HG03575 (cell line): ENCODE measurements around the gene DKK1.
"Not testable (repeated sequence)": the region's sequence is repeated elsewhere in the genome, so short reads cannot be mapped to it uniquely, and the experiment has no call there.

Experiments used
- ATAC-seq: cut with Tn5 transposase; IDR thresholded peaks from one replicate; pipeline ENCODE4 v1.9.1; 2021; ENCODE audit not compliant: unreplicated experiment, insufficient number of reproducible peaks, low FRiP score; ENCODE audit errors: extremely low read depth

The DKK1 gene

DNA sequence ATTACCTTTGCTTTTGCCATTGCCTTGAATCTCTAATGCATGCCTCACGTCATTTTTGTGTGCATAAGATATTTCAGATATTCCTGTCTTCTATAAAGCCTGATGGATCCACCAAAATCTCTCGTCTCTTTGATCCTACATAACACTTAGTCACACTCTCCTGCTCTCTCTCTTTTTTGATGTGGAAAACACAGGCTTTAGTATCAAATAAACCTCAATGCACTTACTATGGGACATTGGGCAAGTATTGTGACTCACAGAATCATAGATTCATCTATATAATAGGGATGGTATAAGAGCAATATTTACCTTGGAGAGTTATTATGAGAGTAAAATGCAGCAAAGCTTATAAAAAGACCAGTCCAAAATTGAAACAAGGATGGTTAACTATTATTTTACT, 39.1 kb downstream of the DKK1 start:
- ATAC-seq, result no peak

DNA sequence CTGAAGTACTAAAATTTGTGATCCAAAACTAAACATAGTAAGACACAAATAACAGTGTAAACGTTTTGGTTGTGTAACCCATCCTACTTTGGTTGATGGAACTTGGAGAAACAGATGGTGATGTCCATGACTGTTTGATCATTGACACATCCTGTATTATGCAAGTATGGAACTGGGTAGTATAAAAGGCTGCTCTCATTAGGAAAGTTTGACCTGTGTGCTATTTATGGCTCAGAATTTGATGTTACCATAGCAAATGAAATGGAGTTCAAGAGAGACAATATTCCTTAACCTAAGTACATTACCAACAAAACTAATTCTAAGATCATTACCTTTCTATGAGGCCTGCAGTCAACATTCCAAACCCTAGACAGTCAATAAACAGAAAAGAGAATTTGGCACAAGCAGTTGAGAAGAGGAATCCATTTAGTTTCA, 39.9 kb downstream of the DKK1 start:
- no peak for ATAC-seq

DNA sequence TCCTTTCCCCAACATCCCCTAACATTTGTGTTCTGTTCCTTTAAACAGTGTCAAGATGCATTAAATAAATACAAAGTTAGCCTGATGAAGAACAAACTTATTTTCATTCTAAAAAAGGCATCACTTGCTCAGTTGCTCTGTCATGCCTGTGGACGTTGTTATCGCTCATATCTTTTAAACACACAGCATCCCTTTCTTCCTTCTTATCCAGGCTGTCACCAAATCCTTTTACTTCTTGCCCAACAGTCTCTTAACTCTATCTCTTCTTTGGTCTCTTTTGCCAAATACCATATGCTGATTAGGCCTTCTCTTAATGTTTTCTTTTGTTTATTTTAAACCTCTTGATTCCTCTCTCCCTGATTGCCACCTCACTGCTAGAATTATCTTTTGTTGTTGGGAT, 43.9 kb downstream of the DKK1 start:
- no peak for ATAC-seq

DNA sequence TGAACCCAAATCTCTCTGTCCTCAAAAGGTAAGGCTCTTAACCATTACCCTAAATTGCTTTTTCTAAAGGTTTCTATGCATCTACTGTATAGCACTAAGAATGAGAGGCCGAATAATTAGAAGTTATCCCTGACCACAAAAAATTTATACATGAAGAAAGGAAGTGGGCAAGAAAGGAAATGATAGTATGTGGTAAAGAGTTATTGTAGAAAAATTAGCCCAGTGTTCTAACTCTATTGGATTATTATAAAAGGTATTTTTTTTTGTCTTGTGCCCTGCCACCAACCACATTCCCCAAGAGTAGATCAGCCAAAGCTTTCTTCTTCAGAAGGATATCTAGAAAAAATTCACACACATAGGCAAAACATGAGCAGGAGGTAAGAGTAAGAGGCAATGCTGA, 45.4 kb downstream of the DKK1 start:
- ATAC-seq, result no peak

DNA sequence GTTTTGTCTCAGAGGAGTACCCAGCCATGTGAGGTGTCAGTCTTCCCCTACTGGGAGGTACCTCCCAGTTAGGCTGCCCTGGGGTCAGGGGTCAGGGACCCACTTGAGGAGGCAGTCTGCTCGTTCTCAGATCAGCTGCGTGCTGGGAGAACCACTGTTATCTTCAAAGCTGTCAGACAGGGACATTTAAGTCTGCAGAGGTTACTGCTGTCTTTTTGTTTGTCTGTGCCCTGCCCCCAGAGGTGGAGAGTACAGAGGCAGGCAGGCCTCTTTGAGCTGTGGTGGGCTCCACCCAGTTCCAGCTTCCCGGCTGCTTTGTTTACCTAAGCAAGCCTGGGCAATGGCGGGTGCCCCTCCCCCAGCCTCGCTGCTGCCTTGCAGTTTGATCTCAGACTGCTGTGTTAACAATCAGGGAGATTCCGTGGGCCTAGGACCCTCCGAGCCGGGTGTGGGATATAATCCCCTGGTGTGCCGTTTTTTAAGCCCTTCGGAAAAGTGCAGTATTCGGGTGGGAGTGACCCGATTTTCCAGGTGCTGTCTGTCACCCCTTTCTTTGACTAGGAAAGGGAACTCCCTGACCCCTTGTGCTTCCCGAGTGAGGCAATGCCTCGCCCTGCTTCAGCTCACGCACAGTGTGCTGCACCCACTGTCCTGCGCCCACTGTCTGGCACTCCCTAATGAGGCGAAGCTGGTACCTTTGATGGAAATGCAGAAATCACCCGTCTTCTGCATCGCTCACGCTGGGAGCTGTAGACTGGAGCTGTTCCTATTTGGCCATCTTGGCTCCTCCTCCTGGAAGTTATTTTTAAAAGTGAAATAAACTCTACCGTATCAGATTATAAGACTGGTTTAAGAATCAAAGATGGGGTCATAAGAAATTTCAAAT, 51.7 kb downstream of the DKK1 start:
- not testable (repeated sequence) for ATAC-seq
